Stimulated activated CD4-positive, alpha-beta T cell treated with anti-CD3 and anti-CD28 coated beads, Interleukin-1b, Interleukin-23, amount 100 ng/mL, for 48 hours (primary cell): ENCODE data around the gene MAT2A.
"Not testable (repeated sequence)": the region's sequence is repeated elsewhere in the genome, so short reads cannot be mapped to it uniquely, and the experiment has no call there.

ENCODE experiments used
- DNase-seq: peaks from one replicate; pipeline ENCODE4 v3.0.0-alpha.2; 2020

MAT2A gene

GRCh38 chr2:85524336-85524908, 14.5 kb upstream of the MAT2A start:
- no peak for DNase-seq

GRCh38 chr2:85525029-85525428, 13.9 kb upstream of the MAT2A start:
- DNase-seq: no peak

- DNase-seq: no peak
Observed at GRCh38 chr2:85525567-85525966, 13.4 kb upstream of the MAT2A start.

GRCh38 chr2:85527787-85528186, 11.2 kb upstream of the MAT2A start:
- no peak for DNase-seq

GRCh38 chr2:85528355-85528754, 10.6 kb upstream of the MAT2A start:
- DNase-seq: no peak

DNA sequence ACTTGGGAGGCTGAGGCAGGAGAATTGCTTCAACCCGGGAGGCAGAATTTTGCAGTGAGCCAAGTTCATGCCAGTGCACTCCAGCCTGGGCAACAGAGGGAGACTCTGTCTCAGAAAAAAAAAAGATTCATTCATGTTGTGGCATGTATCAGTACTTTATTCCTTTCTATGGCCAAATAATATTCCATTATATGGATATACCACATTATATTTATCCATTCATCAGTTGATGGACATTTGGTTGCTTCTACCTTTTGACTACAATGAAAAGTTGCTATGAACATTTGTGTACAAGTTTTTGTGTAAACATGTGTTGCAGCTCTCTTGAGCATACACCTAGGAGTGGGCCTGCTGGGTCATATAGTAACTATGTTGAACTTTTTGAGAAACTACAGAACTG, 9.2 kb upstream of the MAT2A start:
- DNase-seq: no peak

GRCh38 chr2:85531589-85531988, 7.4 kb upstream of the MAT2A start:
- no peak for DNase-seq

- no peak for DNase-seq
Observed at GRCh38 chr2:85534099-85534498, 4.9 kb upstream of the MAT2A start.

DNA sequence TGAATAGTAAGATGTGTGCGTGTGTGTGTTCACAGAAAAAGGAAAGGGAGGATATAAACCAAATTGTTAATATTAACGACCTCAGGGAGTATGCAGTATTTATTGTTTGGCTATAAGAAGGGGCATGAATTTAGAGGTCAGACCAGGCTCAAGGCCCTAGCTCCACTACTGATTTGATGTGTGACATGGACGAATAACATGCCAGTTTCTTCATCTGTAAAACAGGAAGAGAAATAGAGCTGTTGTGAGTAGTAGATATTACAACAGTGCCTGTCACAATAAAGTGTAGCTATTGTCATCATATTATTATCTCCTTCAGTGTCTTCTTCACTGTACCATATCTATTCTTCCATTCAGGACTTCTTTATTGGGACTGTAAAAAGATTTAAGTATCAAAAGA, 4.1 kb upstream of the MAT2A start:
- no peak for DNase-seq

DNA sequence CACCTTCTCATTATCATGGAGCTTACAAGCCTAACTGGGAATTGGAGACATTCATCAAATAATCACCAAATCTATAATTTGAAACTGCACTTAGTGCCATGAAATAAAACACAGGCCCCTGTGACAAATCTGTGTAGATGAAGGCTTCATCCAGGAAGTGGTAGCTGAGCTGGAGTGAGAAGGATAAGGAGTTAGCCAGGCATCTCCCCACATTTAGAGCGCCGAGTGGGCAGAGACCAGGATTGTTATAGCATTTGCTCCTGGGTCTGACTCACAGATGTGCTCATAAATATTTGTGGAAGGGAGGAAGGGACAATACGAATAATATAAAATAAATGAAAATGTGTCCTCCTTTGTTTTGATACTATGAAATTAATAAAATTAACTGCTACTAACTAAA, 2.5 kb upstream of the MAT2A start:
- no peak for DNase-seq

DNA sequence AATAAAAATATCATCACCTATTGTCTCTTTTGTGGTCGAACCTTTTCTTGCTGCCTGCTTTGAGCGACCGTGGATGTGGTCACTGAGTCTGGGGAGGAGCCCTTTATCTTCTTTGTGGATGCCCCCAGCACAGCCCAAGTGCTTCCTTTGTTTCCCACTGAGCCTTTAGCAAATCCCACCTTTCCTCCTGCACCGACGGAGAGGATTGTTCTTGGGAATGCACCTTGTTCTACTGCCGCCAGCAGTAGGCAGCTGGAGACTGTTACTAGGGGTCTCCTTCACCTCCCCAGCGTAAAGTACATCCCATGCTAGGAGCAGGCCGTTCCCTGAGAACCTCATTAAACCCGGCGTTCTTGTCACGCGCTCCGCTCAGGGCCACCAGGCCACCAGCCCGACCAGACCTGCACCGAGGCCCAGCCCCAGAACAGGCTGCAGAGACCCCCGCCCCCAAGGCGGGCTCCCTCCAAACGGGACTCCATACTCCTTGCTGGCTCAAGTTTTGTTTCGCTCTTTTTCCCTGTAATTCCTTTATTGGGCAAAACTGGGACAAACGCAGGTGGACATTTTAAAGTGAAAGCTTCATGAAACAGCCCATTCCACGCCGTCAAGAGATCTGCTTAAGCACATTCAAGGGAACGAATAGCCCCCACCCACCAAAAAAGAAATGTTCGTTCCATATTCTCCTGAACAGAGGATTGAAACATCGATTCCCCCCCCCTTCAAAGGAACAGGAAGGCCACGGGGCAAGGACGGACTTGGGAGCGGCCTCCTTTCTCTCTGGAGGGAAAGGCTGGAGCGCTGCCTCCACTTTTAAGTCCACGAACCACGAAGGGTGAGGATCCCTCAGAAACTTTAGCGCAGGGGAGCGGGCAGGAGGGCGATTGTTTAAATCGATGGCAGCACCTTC, 1.1 kb upstream of the MAT2A start:
- peak; percentile 34 for DNase-seq

GRCh38 chr2:85539361-85540132, 579 bp downstream of the MAT2A start:
- peak; percentile 78 for DNase-seq

DNA sequence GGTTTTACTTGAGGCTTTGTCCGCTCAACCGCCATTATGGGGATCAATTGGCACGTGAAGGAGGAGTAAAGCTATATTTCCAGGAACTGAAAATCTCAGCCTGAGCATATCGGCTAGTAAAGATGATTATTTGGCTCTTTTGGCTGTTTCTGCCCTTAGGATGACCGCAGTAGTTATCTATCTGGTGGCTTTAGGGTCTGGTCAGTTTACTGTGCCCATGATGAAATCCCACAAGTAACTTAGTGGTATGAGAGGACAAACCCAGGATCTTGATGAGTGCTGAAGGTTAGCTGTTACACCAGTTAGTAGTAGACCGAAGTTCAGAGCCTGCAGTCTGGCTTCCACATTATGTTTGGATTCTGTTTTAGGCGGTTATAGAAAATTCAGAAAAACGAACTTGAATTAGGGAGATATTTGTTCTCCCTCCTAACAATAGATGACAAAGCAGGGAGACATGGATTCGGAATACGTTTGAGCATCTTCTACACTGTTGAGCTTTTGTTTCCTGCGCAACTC, 1.2 kb downstream of the MAT2A start:
- no peak for DNase-seq

DNA sequence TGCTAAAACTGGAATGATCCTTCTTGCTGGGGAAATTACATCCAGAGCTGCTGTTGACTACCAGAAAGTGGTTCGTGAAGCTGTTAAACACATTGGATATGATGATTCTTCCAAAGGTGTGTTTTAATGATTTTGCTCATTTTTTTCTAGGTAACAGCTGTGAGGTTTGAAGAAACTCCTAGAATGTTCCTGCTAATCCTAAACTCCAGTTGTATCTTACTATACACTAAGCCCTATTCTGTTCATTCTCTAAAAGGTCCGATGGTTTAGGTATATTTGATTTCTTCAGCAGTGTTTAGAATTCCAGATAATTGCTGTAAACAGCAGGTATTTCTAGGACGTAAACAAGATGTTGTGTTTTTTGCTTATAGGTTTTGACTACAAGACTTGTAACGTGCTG, 2.3 kb downstream of the MAT2A start:
- no peak for DNase-seq

GRCh38 chr2:85541753-85542457, 2.9 kb downstream of the MAT2A start:
- no peak for DNase-seq

DNA sequence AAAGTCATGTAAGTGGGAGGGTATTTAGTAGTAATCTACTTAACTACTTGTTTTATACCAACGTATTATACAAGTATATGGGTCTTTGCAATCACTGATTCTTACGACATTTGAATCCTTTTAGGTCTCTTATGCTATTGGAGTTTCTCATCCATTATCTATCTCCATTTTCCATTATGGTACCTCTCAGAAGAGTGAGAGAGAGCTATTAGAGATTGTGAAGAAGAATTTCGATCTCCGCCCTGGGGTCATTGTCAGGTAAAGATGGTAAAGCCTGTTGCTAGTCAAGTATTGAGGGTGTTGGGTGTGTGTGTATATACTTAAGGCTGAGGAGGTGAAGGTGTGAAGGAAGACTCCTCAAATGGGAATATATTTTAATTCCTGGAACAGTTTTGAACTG, 3.8 kb downstream of the MAT2A start:
- no peak for DNase-seq

- not testable (repeated sequence) for DNase-seq
Observed at GRCh38 chr2:85544254-85544691, 5.3 kb downstream of the MAT2A start.

DNA sequence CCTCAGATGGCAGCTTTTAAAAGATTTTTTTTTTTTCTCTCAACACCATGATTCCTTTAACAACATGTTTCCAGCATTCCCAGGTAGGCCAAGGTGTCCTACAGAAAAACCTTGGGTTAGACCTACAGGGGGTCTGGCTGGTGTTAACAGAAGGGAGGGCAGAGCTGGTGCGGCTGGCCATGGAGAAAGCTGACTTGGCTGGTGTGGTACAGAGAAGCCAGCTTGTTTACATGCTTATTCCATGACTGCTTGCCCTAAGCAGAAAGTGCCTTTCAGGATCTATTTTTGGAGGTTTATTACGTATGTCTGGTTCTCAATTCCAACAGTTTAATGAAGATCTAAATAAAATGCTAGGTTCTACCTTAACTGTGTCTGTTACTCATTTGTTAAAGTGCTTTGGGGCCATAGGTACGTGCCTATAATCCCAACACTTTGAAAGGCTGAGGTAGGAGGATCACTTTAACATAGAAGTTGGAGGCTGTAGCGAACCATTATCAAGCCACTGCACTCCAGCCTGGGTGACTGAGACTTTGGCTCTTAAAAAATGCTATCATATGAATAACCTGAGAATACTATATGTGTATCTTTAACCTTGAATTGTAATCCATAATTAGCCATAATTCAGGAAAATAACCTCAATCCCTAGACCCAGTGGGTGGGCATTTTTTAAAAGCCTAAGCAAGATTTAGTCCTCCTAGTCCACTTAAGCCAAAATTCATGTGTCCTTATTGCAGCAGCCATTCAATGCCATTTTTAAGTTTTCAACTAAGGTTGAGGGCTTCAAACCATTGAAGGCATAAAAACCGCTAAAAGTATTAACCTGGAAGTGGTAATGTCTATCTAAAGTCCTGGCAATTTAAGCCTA, 6.2 kb downstream of the MAT2A start:
- DNase-seq: not testable (repeated sequence)

GRCh38 chr2:85545780-85546240, 6.8 kb downstream of the MAT2A start:
- DNase-seq: no peak

DNA sequence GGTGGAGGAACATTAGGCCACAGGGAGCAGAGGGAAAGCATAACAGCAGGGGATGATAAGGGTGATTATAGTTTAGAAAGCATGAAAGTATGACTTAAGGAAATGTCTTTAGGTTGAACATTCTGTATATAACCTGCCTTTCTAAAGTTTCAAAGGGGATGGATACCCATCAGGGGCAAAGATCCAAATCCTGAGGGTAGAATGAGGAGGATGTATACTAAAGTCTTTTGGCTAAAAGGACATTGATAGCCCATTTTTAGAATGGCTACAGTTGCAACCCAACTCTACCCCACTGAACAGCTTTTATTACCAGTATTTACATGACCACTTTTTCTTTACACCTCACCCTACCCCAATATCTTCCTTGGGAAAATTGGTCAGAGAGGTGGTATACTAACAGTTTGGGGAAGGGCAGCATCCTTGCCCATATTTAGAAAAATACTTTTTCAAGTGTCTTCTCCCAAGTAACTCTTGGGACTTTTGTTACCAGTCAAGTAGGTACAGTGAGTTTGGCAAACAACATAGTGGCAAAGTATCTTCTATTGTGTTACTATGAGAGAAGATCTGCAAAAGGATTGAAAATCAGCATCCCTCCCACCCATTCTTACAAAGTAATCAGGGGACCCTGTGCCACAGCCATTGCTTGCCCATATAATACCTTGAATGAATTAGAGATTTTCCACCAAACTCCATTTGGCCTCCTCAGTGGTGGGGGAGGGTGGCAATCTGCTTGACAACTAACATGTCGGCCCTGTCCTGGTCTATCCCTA, 8.3 kb downstream of the MAT2A start:
- DNase-seq: no peak
